ENCODE measurements around the gene USP37. TPM values are rescaled to one million over a fixed set of nuclear protein-coding genes. Genes with fewer than 3 reads are reported as not detected.

The USP37 gene
- total RNA-seq, 1 donor from 2014 or later = 25.5 TPM

DNA sequence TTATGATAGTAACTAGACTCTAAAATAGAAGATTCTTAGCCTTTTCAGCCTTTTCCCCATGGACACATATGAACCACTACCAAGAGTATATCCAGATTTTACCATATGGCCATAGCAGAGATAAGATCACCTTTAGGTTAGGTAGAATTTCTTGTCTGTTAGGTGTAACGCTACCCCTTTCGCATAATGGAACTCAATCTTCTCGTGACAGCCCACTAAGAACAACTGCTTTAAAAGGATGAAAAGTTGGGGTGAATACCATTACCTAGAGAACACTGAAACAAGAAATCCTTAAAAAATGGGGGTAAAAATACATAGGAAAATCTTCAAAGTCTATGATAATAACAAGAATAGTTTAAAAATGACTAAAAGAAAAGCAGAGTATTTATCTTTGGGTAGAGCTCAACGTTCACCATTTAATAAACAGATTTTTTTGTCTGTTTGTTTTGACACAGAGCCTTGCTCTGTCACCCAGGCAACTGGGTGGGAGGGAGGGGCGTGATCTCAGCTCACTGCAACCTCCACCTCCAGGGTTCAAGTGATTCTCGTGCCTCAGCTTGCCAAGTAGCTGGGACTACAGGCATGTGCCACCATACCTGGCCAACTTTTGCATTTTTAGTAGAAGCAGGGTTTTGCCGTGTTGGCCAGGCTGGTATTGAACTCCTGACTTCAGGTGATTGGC, 82.0 kb downstream of the USP37 start:
- Mint-ChIP-seq H3K27ac (no peak overlapping the region), H3K9me3 (ENCODE audit: low read depth) (no peaks in the 10 kb centered on the region), H3K4me1 (ENCODE audit: low read depth) (no peaks in the 10 kb centered on the region), H3K27me3 (no peaks in the 10 kb centered on the region), H3K36me3 (ENCODE audit: insufficient read depth) (peaks cover 19% of the 10 kb centered on the region), H3K4me3 (ENCODE audit: low read depth) (no peak overlapping the region)
- no peak for DNase-seq (ENCODE audit: low spot score, unreplicated experiment)
- TF ChIP-seq, protein P1, sequence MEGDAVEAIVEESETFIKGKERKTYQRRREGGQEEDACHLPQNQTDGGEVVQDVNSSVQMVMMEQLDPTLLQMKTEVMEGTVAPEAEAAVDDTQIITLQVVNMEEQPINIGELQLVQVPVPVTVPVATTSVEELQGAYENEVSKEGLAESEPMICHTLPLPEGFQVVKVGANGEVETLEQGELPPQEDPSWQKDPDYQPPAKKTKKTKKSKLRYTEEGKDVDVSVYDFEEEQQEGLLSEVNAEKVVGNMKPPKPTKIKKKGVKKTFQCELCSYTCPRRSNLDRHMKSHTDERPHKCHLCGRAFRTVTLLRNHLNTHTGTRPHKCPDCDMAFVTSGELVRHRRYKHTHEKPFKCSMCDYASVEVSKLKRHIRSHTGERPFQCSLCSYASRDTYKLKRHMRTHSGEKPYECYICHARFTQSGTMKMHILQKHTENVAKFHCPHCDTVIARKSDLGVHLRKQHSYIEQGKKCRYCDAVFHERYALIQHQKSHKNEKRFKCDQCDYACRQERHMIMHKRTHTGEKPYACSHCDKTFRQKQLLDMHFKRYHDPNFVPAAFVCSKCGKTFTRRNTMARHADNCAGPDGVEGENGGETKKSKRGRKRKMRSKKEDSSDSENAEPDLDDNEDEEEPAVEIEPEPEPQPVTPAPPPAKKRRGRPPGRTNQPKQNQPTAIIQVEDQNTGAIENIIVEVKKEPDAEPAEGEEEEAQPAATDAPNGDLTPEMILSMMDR (IDR thresholded peaks at IDR 0.05; ENCODE audit: unreplicated experiment) = no peak

DNA sequence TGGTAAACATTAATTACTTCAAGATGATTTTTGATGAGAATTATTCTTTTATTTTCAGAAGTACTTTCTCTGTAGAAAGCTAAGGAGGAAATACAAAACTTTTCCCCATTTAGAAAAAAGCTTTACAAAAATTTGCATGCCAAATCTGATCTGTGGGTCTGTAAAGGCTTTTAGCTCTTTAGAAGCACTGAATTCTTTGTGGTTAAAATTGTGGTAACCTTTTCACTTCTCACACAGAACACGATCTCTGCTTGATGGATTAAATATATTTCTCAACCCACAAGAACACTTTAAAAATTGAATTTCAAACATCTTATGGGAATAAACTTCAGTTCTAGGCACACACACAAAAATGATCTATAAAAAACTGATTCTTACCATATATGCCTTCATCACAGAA, 85.5 kb downstream of the USP37 start:
- peaks cover 12% of the 10 kb centered on the region for H3K36me3 Mint-ChIP-seq (ENCODE audit: insufficient read depth)

DNA sequence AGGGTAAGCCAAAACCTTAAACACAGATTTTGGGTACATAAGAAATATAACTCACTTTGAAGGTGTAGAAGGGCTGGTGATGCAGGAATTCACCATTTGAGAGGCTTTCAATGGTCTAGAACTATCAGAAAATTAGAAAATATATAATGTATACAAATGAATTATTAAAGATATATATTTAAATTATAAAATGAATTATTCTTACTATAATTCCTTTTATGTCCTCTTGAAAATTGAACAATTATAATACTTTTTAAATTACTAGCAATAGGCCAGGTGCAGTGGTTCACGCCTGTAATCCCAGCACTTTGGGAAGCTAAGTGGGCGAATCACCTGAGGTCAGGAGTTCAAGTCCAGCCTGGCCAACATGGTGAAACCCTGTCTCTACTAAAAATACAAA, 88.6 kb downstream of the USP37 start:
- DNase-seq (ENCODE audit: low spot score, unreplicated experiment) = no peak
- TF ChIP-seq, protein P1 (IDR thresholded peaks at IDR 0.05; ENCODE audit: unreplicated experiment) = no peak
- H3K4me3 Mint-ChIP-seq (ENCODE audit: low read depth) = no peak overlapping the region
- no peaks in the 10 kb centered on the region for H3K27me3 Mint-ChIP-seq
- H3K27ac Mint-ChIP-seq = no peak overlapping the region
- no peaks in the 10 kb centered on the region for H3K9me3 Mint-ChIP-seq (ENCODE audit: low read depth)
- peaks cover 6% of the 10 kb centered on the region for H3K36me3 Mint-ChIP-seq (ENCODE audit: insufficient read depth)
- no peaks in the 10 kb centered on the region for H3K4me1 Mint-ChIP-seq (ENCODE audit: low read depth)

More for the DNA sequence above, 85.5 kb downstream of the USP37 start:
- no peak overlapping the region for H3K4me3 Mint-ChIP-seq (ENCODE audit: low read depth)
- H3K27me3 Mint-ChIP-seq = no peaks in the 10 kb centered on the region
- H3K4me1 Mint-ChIP-seq (ENCODE audit: low read depth) = no peaks in the 10 kb centered on the region
- H3K9me3 Mint-ChIP-seq (ENCODE audit: low read depth) = no peaks in the 10 kb centered on the region
- no peak overlapping the region for H3K27ac Mint-ChIP-seq
- TF ChIP-seq, protein P1 (IDR thresholded peaks at IDR 0.05; ENCODE audit: unreplicated experiment) = no peak
- DNase-seq (ENCODE audit: low spot score, unreplicated experiment) = no peak

DNA sequence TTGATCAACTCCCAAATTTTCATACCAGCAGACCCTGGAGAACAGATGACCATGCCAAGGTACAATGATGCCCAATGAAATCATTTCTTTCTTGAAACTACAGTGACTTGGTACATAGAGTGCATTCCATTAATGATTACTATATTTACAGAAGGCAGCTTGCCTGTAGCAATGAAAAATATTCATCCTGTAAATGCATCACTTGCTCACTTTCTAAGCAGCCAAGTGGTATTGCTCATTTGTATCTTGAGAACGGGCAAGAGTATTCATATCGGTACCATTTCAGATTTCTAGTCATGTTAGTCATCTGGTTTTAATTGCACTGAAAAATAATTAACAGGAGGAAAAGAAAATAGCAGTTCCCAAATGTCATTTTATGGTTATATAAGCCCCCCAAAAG, 89.6 kb downstream of the USP37 start:
- Mint-ChIP-seq H3K4me3 (ENCODE audit: low read depth) (no peak overlapping the region), H3K4me1 (ENCODE audit: low read depth) (no peaks in the 10 kb centered on the region), H3K27ac (no peak overlapping the region), H3K9me3 (ENCODE audit: low read depth) (no peaks in the 10 kb centered on the region), H3K36me3 (ENCODE audit: insufficient read depth) (peaks cover 6% of the 10 kb centered on the region), H3K27me3 (no peaks in the 10 kb centered on the region)
- DNase-seq (ENCODE audit: low spot score, unreplicated experiment) = no peak
- TF ChIP-seq, protein P1 (IDR thresholded peaks at IDR 0.05; ENCODE audit: unreplicated experiment) = no peak

DNA sequence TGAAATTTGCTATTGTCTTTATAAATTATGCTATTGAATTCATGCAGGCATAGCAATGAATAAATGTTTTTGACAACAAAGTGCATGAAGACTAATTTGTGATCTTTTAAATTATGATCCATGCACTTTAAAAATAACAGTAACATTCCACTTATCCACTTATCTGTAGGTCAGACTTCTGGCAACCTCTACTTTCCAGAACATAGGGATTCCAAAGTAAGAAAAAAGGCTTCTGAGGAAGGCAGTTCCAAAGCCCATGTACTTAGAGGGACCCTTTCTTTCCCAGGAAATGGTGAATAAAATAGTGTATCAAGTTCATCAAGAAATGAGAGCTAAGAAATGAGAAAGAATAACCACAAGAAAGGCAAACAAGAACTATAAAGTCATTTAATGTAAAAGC, 90.9 kb downstream of the USP37 start:
- H3K27ac Mint-ChIP-seq = no peak overlapping the region
- no peak overlapping the region for H3K4me3 Mint-ChIP-seq (ENCODE audit: low read depth)
- no peak for DNase-seq (ENCODE audit: low spot score, unreplicated experiment)
- H3K36me3 Mint-ChIP-seq (ENCODE audit: insufficient read depth) = peaks cover 4% of the 10 kb centered on the region
- no peaks in the 10 kb centered on the region for H3K27me3 Mint-ChIP-seq
- no peaks in the 10 kb centered on the region for H3K9me3 Mint-ChIP-seq (ENCODE audit: low read depth)
- H3K4me1 Mint-ChIP-seq (ENCODE audit: low read depth) = no peaks in the 10 kb centered on the region
- TF ChIP-seq, protein P1 (IDR thresholded peaks at IDR 0.05; ENCODE audit: unreplicated experiment) = no peak

All from progenitor cell of endocrine pancreas (in vitro differentiated cells).